Type B pancreatic cell (in vitro differentiated cells): ENCODE data around the gene CDK17. TPM values are rescaled to one million over a fixed set of nuclear protein-coding genes. Genes with fewer than 3 reads are reported as not detected.
"Not testable (repeated sequence)": the region's sequence is repeated elsewhere in the genome, so short reads cannot be mapped to it uniquely, and the experiment has no call there.

ENCODE experiments used
- DNase-seq: peaks from one replicate; pipeline ENCODE4 v3.0.0; 2021; ENCODE audit warnings: mixed read lengths; ENCODE audit not compliant: unreplicated experiment; ENCODE audit errors: extremely low spot score
- H3K27ac Mint-ChIP-seq: 2 replicates; pipeline ENCODE4 v1.8.0; 2021; ENCODE audit warnings: mild to moderate bottlenecking, mixed read lengths
- H3K27me3 Mint-ChIP-seq: 2 replicates; pipeline ENCODE4 v1.8.0; 2021; ENCODE audit warnings: mixed read lengths
- H3K36me3 Mint-ChIP-seq: 2 replicates; pipeline ENCODE4 v1.8.0; 2021; ENCODE audit warnings: mixed read lengths
- H3K4me1 Mint-ChIP-seq: one replicate; pipeline ENCODE4 v1.8.0; 2021; ENCODE audit warnings: mixed read lengths; ENCODE audit not compliant: unreplicated experiment
- H3K4me3 Mint-ChIP-seq: 2 replicates; pipeline ENCODE4 v1.8.0; 2021; ENCODE audit warnings: mild to moderate bottlenecking, mixed read lengths
- H3K9me3 Mint-ChIP-seq: 2 replicates; pipeline ENCODE4 v1.8.0; 2021; ENCODE audit warnings: mixed read lengths
- CTCF ChIP-seq: fragments of 200-600 bp; sonication (generic); conservative IDR thresholded peaks from 2 replicates; pipeline ENCODE4 v1.5.0; 2021; ENCODE audit warnings: antibody characterized with exemption, mild to moderate bottlenecking
- total RNA-seq: library from RNA; stranded (reverse); gene quantifications from 2 replicates; pipeline ENCODE4 v1.2.1, GENCODE V29; 2021; ENCODE audit warnings: low replicate concordance

The CDK17 gene
- total RNA-seq, 1 donor from 2014 or later: 25.2 TPM

GRCh38 chr12:96416033-96416799 lies 16.0 kb upstream of the CDK17 start:
- no peaks in the 10 kb centered on the region for H3K9me3 Mint-ChIP-seq
- H3K27me3 Mint-ChIP-seq: no peaks in the 10 kb centered on the region
- H3K4me1 Mint-ChIP-seq: peaks cover 10% of the 10 kb centered on the region
- H3K27ac Mint-ChIP-seq: no peak overlapping the region
- no peaks in the 10 kb centered on the region for H3K36me3 Mint-ChIP-seq
- no peak overlapping the region for H3K4me3 Mint-ChIP-seq
- DNase-seq: no peak
- no peak for TF ChIP-seq CTCF

DNA sequence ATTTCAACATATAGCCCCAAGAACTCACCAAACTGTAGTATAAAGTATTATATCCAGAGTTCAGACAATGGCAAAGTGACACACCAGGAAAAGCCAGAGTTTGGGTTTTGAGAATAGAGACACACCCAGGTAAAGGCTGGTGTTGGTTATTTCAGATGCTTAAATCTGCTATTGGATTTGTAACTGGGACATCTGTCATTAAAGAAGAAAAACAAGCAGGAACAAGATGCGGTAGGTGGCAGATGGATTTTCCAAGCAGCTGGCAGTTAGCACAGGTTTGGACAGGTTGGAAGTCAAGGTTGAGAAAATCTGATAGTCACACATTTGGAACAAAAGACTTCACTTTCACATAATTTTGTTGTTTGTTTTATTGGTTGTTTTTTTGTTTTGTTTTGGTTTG lies 14.4 kb upstream of the CDK17 start:
- Mint-ChIP-seq H3K4me3 (no peak overlapping the region), H3K36me3 (no peaks in the 10 kb centered on the region), H3K27me3 (no peaks in the 10 kb centered on the region), H3K27ac (no peak overlapping the region), H3K9me3 (no peaks in the 10 kb centered on the region), H3K4me1 (peaks cover 10% of the 10 kb centered on the region)
- TF ChIP-seq CTCF: no peak
- DNase-seq: no peak

DNA sequence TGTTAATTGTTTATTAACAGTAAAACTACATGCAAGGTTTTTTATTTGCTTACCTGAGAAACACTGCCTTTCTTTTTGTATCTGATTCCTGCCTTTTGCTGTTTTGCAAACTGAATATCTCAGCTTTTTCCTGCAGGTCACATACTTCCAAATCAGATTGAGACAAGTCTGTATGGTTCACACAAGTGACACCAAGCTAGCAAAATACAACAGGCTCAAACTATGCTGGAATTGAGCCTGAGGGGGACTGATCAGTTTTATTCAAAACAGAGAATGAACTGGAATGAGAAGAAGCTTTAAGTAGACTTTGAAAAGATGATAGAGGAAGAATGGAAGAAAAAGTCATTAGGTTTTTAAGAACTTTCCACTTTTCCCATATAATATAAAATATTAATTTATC lies 12.2 kb upstream of the CDK17 start:
- DNase-seq: no peak
- no peak for TF ChIP-seq CTCF
- H3K36me3 Mint-ChIP-seq: no peaks in the 10 kb centered on the region
- no peaks in the 10 kb centered on the region for H3K27me3 Mint-ChIP-seq
- H3K4me3 Mint-ChIP-seq: no peak overlapping the region
- H3K9me3 Mint-ChIP-seq: no peaks in the 10 kb centered on the region
- H3K4me1 Mint-ChIP-seq: peaks cover 10% of the 10 kb centered on the region
- H3K27ac Mint-ChIP-seq: no peak overlapping the region

DNA sequence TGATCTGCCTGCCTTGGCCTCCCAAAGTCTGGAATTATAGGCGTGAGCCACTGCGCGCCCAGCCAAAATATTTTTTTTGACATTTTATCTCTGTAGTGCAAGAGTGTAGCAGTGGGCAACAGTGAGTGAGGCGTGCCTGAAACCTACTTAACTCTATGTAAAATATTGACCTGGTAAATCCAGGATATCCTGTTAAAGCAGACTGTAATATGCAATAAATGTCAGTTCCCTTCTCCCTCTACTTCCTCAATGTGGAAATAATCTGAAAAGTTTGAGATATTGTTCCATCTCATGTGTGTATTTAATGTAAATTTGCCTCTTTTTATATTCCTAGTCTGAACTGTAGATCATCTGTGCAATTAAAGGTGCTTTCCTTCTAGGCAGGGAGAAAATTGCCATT lies 9.5 kb upstream of the CDK17 start:
- no peak for TF ChIP-seq CTCF
- DNase-seq: no peak
- Mint-ChIP-seq H3K36me3 (no peaks in the 10 kb centered on the region), H3K9me3 (no peaks in the 10 kb centered on the region), H3K27ac (no peak overlapping the region), H3K27me3 (no peaks in the 10 kb centered on the region), H3K4me1 (no peaks in the 10 kb centered on the region), H3K4me3 (no peak overlapping the region)

GRCh38 chr12:96408993-96409392 lies 8.8 kb upstream of the CDK17 start:
- Mint-ChIP-seq H3K9me3 (no peaks in the 10 kb centered on the region), H3K4me1 (no peaks in the 10 kb centered on the region), H3K27me3 (no peaks in the 10 kb centered on the region), H3K36me3 (no peaks in the 10 kb centered on the region), H3K4me3 (no peak overlapping the region), H3K27ac (no peak overlapping the region)
- DNase-seq: no peak
- no peak for TF ChIP-seq CTCF

GRCh38 chr12:96407429-96408097 lies 7.3 kb upstream of the CDK17 start:
- H3K9me3 Mint-ChIP-seq, H3K4me3 Mint-ChIP-seq, DNase-seq, H3K27ac Mint-ChIP-seq, H3K27me3 Mint-ChIP-seq, H3K4me1 Mint-ChIP-seq, H3K36me3 Mint-ChIP-seq: not testable (repeated sequence)
